ENCODE results near the gene CELF4.

Gene CELF4

DNA sequence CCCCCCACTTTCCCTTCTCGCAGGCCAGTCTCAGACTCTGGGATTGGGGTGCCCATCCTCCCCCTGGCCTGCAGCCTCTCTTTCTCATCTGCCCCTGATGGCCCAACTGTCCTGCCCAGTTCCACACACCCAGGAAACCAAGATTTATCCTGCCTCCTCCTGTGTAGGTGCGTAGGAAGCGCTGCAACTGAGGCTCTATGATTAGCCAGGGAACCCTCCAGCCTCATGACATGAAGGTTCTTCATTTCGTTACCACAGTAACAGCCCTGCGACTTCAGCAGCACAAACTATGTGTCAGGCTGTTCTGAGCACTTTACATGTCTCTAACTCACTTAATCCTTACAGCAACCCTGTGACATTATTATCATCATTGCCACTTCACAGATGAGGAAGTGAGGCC lies 305.9 kb downstream of the CELF4 start:
- no peak overlapping the region for H3K9ac ChIP-seq (ENCODE audit: low read length)
- no peaks in the 10 kb centered on the region for H3K9me3 ChIP-seq (ENCODE audit: insufficient read depth, low read length)
- no peak overlapping the region for H3K27ac ChIP-seq (ENCODE audit: low read depth, low read length)
- no peak overlapping the region for H2AFZ ChIP-seq (ENCODE audit: low read depth, low read length, severe bottlenecking)
- no peak overlapping the region for H3K4me3 ChIP-seq (ENCODE audit: insufficient read depth, low read length, poor library complexity, severe bottlenecking)
- H3K9me2 ChIP-seq (replicated peaks; ENCODE audit: insufficient read depth, low read length): no peaks in the 10 kb centered on the region
- no peaks in the 10 kb centered on the region for H3K27me3 ChIP-seq (ENCODE audit: low read length)
- H3F3A ChIP-seq (ENCODE audit: insufficient read depth): no peaks in the 10 kb centered on the region
- H4K20me1 ChIP-seq (ENCODE audit: low read depth, low read length): no peaks in the 10 kb centered on the region
- H3K4me2 ChIP-seq (ENCODE audit: low read depth, low read length, poor library complexity, severe bottlenecking): no peak overlapping the region
- H3K36me3 ChIP-seq (ENCODE audit: low read length): no peaks in the 10 kb centered on the region
- TF ChIP-seq EZH2phosphoT487 (conservative IDR thresholded peaks at IDR 0.05; ENCODE audit: low read length): no peak
- TF ChIP-seq, protein P1, sequence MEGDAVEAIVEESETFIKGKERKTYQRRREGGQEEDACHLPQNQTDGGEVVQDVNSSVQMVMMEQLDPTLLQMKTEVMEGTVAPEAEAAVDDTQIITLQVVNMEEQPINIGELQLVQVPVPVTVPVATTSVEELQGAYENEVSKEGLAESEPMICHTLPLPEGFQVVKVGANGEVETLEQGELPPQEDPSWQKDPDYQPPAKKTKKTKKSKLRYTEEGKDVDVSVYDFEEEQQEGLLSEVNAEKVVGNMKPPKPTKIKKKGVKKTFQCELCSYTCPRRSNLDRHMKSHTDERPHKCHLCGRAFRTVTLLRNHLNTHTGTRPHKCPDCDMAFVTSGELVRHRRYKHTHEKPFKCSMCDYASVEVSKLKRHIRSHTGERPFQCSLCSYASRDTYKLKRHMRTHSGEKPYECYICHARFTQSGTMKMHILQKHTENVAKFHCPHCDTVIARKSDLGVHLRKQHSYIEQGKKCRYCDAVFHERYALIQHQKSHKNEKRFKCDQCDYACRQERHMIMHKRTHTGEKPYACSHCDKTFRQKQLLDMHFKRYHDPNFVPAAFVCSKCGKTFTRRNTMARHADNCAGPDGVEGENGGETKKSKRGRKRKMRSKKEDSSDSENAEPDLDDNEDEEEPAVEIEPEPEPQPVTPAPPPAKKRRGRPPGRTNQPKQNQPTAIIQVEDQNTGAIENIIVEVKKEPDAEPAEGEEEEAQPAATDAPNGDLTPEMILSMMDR (IDR thresholded peaks at IDR 0.05; ENCODE audit: insufficient read depth, low read length, poor library complexity, severe bottlenecking): no peak
- no peaks in the 10 kb centered on the region for H3K79me2 ChIP-seq (ENCODE audit: insufficient read depth, low read length)

DNA sequence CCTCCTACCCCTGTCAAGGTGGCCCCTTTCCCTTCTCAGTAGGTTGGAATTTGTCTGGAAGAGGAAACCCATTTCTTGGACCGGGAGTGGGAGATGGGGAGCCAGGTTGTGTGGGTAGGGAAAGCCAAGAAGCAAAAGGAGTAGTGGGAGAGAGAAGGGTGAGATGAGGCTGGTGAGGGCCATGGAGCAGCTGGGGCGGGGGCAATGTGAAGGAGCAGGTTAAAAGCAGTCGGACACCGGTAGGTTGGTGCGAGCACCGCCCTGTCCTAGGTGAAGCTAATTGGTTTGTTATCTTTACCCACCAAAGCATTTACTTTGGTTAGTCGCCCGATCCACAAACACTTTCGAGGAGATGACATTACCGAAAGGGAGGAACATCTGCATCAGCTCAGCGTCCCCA lies 306.8 kb downstream of the CELF4 start:
- H3K9me3 ChIP-seq (ENCODE audit: insufficient read depth, low read length): no peaks in the 10 kb centered on the region
- no peaks in the 10 kb centered on the region for H3K36me3 ChIP-seq (ENCODE audit: low read length)
- no peaks in the 10 kb centered on the region for H3K9me2 ChIP-seq (replicated peaks; ENCODE audit: insufficient read depth, low read length)
- H4K20me1 ChIP-seq (ENCODE audit: low read depth, low read length): no peaks in the 10 kb centered on the region
- H3K27me3 ChIP-seq (ENCODE audit: low read length): no peaks in the 10 kb centered on the region
- TF ChIP-seq EZH2phosphoT487 (conservative IDR thresholded peaks at IDR 0.05; ENCODE audit: low read length): no peak
- TF ChIP-seq, protein P1 (IDR thresholded peaks at IDR 0.05; ENCODE audit: insufficient read depth, low read length, poor library complexity, severe bottlenecking): no peak
- no peaks in the 10 kb centered on the region for H3K79me2 ChIP-seq (ENCODE audit: insufficient read depth, low read length)
- H3F3A ChIP-seq (ENCODE audit: insufficient read depth): no peaks in the 10 kb centered on the region
- H3K27ac ChIP-seq (ENCODE audit: low read depth, low read length): no peak overlapping the region
- no peak overlapping the region for H3K9ac ChIP-seq (ENCODE audit: low read length)
- no peak overlapping the region for H3K4me2 ChIP-seq (ENCODE audit: low read depth, low read length, poor library complexity, severe bottlenecking)
- H3K4me3 ChIP-seq (ENCODE audit: insufficient read depth, low read length, poor library complexity, severe bottlenecking): no peak overlapping the region
- H2AFZ ChIP-seq (ENCODE audit: low read depth, low read length, severe bottlenecking): no peak overlapping the region

DNA sequence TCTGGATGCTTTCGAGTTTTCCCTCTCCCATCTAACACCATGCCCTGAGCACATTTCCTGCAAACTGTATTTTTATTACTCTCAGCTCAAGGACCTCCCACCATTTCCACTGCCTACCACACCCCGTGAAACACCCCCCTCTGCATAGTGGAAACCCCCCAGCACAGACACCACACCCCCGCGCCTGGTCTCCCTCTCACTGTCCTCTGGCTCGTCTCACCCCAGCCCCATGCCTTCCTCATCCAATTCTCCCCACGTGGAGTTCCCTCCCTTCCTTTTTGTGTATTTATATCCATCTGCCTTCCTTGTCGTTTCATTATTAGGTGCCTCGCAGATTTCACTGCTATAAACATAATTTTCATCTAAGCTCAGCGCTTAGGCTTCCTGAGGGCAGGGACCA lies 307.5 kb downstream of the CELF4 start:
- Histone ChIP-seq H3K9ac (ENCODE audit: low read length) (no peak overlapping the region), H3F3A (ENCODE audit: insufficient read depth) (no peaks in the 10 kb centered on the region), H3K9me3 (ENCODE audit: insufficient read depth, low read length) (no peaks in the 10 kb centered on the region), H3K79me2 (ENCODE audit: insufficient read depth, low read length) (no peaks in the 10 kb centered on the region), H4K20me1 (ENCODE audit: low read depth, low read length) (no peaks in the 10 kb centered on the region), H3K27ac (ENCODE audit: low read depth, low read length) (no peak overlapping the region), H3K27me3 (ENCODE audit: low read length) (no peaks in the 10 kb centered on the region), H3K36me3 (ENCODE audit: low read length) (no peaks in the 10 kb centered on the region), H2AFZ (ENCODE audit: low read depth, low read length, severe bottlenecking) (no peak overlapping the region), H3K4me3 (ENCODE audit: insufficient read depth, low read length, poor library complexity, severe bottlenecking) (no peak overlapping the region), H3K9me2 (replicated peaks; ENCODE audit: insufficient read depth, low read length) (no peaks in the 10 kb centered on the region), H3K4me2 (ENCODE audit: low read depth, low read length, poor library complexity, severe bottlenecking) (no peak overlapping the region)
- TF ChIP-seq, protein P1 (IDR thresholded peaks at IDR 0.05; ENCODE audit: insufficient read depth, low read length, poor library complexity, severe bottlenecking): no peak
- no peak for TF ChIP-seq EZH2phosphoT487 (conservative IDR thresholded peaks at IDR 0.05; ENCODE audit: low read length)
